Upper lobe of left lung (tissue), 6 donors: ENCODE measurements around the gene IFIT1B. TPM values are rescaled to one million over a fixed set of nuclear protein-coding genes. Genes with fewer than 3 reads are reported as not detected.

Source experiments
- ATAC-seq, 2 donors: fragments of 200-7000 bp; cut with Tn5 transposase; one replicate each; pipeline ENCODE4 v1.9.1; 2022; ENCODE audit warnings: mild to moderate bottlenecking in 2 of 2, moderate library complexity in 2 of 2; ENCODE audit not compliant: low FRiP score in 2 of 2
- DNase-seq, 2 donors: peaks; one replicate each; pipeline ENCODE4 v3.0.0-alpha.2; 2019 to 2020
- H3K27ac ChIP-seq, 4 donors: fragments of 200-600 bp; sonication (generic); one replicate each; pipeline ENCODE4 v1.5.1; 2016 to 2019
- H3K27me3 ChIP-seq, 4 donors: fragments of 200-600 bp; sonication (generic); one replicate each; pipeline ENCODE4 v1.5.1; 2017 to 2019
- H3K36me3 ChIP-seq, 4 donors: fragments of 200-600 bp; sonication (generic); one replicate each; pipeline ENCODE4 v1.5.1; 2016 to 2019
- H3K4me1 ChIP-seq, 4 donors: fragments of 200-600 bp; sonication (generic); one replicate each; pipeline ENCODE4 v1.5.1; 2018 to 2019
- H3K4me3 ChIP-seq, 4 donors: fragments of 200-600 bp; sonication (generic); one replicate each; pipeline ENCODE4 v1.5.1; 2017 to 2019; ENCODE audit warnings: mild to moderate bottlenecking in 2 of 4, moderate library complexity in 1 of 4
- H3K9me3 ChIP-seq, 4 donors: fragments of 200-600 bp; sonication (generic); one replicate each; pipeline ENCODE4 v1.5.1; 2018 to 2019
- CTCF ChIP-seq, 6 experiments: fragments of 450-650 bp in 4 of 6; fragments of 200-600 bp in 2 of 6; sonication (generic) in 2 of 6; IDR thresholded peaks; one replicate each; pipeline ENCODE4 v1.5.1; 2016 to 2019; ENCODE audit warnings: antibody characterized with exemption in 6 of 6
- EP300 ChIP-seq, 4 donors: sonication (generic); formaldehyde crosslinking; IDR thresholded peaks; one replicate each; pipeline ENCODE4 v1.5.1; 2017; ENCODE audit warnings: antibody characterized with exemption in 4 of 4, control low read depth in 2 of 4
- POLR2A ChIP-seq, 4 donors: fragments of 450-650 bp; IDR thresholded peaks; one replicate each; pipeline ENCODE4 v1.5.1; 2016 to 2017; ENCODE audit warnings: antibody characterized with exemption in 4 of 4, mild to moderate bottlenecking in 2 of 4
- POLR2AphosphoS5 ChIP-seq, 2 donors: sonication (generic); formaldehyde crosslinking; IDR thresholded peaks; one replicate each; pipeline ENCODE4 v1.5.1; 2017; ENCODE audit warnings: antibody characterized with exemption in 2 of 2
- WGBS, 2 donors: methylation state at CpG; one replicate each; pipeline ENCODE4 v1.1.5; 2017 to 2018; 5-methylcytosine and 5-hydroxymethylcytosine counted together
- total RNA-seq, 6 donors: library from RNA; depleted of rRNA in 4 of 6; stranded (reverse); fragments of >200 nt in 4 of 6; gene quantifications; one replicate each; pipeline versions ENCODE4 v1.1.0 to v1.2.1, GENCODE V29; 2016 to 2021
- donor health status: DM: no; HTN: no; CAD: no; lungs with moderate emphysema.
- donor health status: DM: no; HTN: yes; CAD: no; lungs with severe emphysema.

IFIT1B gene
- total RNA-seq, 6 donors from 2014 or later, result 0.20 to 0.59 TPM; not detected in 4

- peaks cover 0 to 27% (median 17%) of the 10 kb centered on the region in 4 donors for H3K36me3 ChIP-seq
Observed at GRCh38 chr10:89339875-89340274, 38.0 kb upstream of the IFIT1B start.

GRCh38 chr10:89341649-89342048, 36.2 kb upstream of the IFIT1B start:
- H3K4me1 ChIP-seq, result peaks cover 2 to 27% (median 8%) of the 10 kb centered on the region in 4 donors
- H3K36me3 ChIP-seq, result peaks cover 0 to 27% (median 17%) of the 10 kb centered on the region in 4 donors
- H3K9me3 ChIP-seq, result no peaks in the 10 kb centered on the region
- TF ChIP-seq CTCF (IDR thresholded peaks at IDR 0.05), result no peak
- no peak for TF ChIP-seq EP300 (IDR thresholded peaks at IDR 0.05)
- no peak for TF ChIP-seq POLR2A (IDR thresholded peaks at IDR 0.05)
- no peak for TF ChIP-seq POLR2AphosphoS5 (IDR thresholded peaks at IDR 0.05)
- ATAC-seq (no peak), DNase-seq (no peak)
- H3K27me3 ChIP-seq, result no peaks in the 10 kb centered on the region
- H3K27ac ChIP-seq, result no peak overlapping the region
- H3K4me3 ChIP-seq, result no peak overlapping the region
- WGBS, 2 donors, result 92 to 93% methylated on average over 3 of the region's 3 CpGs

More at GRCh38 chr10:89339875-89340274, 38.0 kb upstream of the IFIT1B start:
- DNase-seq (no peak), ATAC-seq (no peak)
- Histone ChIP-seq H3K4me3 (no peak overlapping the region), H3K9me3 (no peaks in the 10 kb centered on the region), H3K27ac (no peak overlapping the region), H3K4me1 (peaks cover 5 to 16% (median 13%) of the 10 kb centered on the region in 4 donors), H3K27me3 (no peaks in the 10 kb centered on the region)
- WGBS, 2 donors, result 90 to 94% methylated on average over 3 of the region's 4 CpGs
- TF ChIP-seq POLR2AphosphoS5 (IDR thresholded peaks at IDR 0.05) (no peak), EP300 (IDR thresholded peaks at IDR 0.05) (no peak), CTCF (IDR thresholded peaks at IDR 0.05) (no peak), POLR2A (IDR thresholded peaks at IDR 0.05) (no peak)

GRCh38 chr10:89342206-89342958, 35.5 kb upstream of the IFIT1B start:
- H3K4me1 ChIP-seq, result peaks cover 9 to 33% (median 13%) of the 10 kb centered on the region in 4 donors
- H3K36me3 ChIP-seq, result peaks cover 0 to 27% (median 17%) of the 10 kb centered on the region in 4 donors
- no peak overlapping the region for H3K27ac ChIP-seq
- TF ChIP-seq EP300 (IDR thresholded peaks at IDR 0.05) (no peak), CTCF (IDR thresholded peaks at IDR 0.05) (no peak), POLR2A (IDR thresholded peaks at IDR 0.05) (no peak), POLR2AphosphoS5 (IDR thresholded peaks at IDR 0.05) (no peak)
- H3K9me3 ChIP-seq, result no peaks in the 10 kb centered on the region
- no peak overlapping the region for H3K4me3 ChIP-seq
- 72 to 76% methylated on average over 3 of the region's 3 CpGs for WGBS, 2 donors
- ATAC-seq, result peak in 1 of 2 donors; percentile 43
- DNase-seq, result no peak
- H3K27me3 ChIP-seq, result no peaks in the 10 kb centered on the region

- Histone ChIP-seq H3K4me1 (peaks cover 18 to 35% (median 20%) of the 10 kb centered on the region in 4 donors), H3K9me3 (no peaks in the 10 kb centered on the region), H3K36me3 (peaks cover 0 to 19% (median 15%) of the 10 kb centered on the region in 4 donors), H3K4me3 (no peak overlapping the region), H3K27me3 (no peaks in the 10 kb centered on the region), H3K27ac (peak overlapping the region in 1 of 4 donors; percentile 46)
- 86 to 87% methylated on average over 5 of the region's 5 CpGs for WGBS, 2 donors
- DNase-seq (no peak), ATAC-seq (no peak)
- TF ChIP-seq POLR2AphosphoS5 (IDR thresholded peaks at IDR 0.05) (no peak), EP300 (IDR thresholded peaks at IDR 0.05) (no peak), POLR2A (IDR thresholded peaks at IDR 0.05) (no peak), CTCF (IDR thresholded peaks at IDR 0.05) (no peak)
Observed at GRCh38 chr10:89343089-89343767, 34.6 kb upstream of the IFIT1B start.
